Keratinocyte (primary cell): ENCODE measurements around the gene LAMA2. TPM values are rescaled to one million over a fixed set of nuclear protein-coding genes. Genes with fewer than 3 reads are reported as not detected.

Experiments
- DNase-seq: peaks from one replicate; pipeline ENCODE4 v3.0.0-alpha.2; 2011; ENCODE audit warnings: low read depth, missing footprints, low spot score
- FAIRE-seq: peaks from 2 replicates; lab custom pipeline; 2011; peaks lifted over from hg19 to GRCh38; lab: Jason Lieb, UNC
- H2AFZ ChIP-seq: 2 replicates; pipeline ENCODE4 v1.6.0; 2012; ENCODE audit warnings: low read length, control low read depth, inconsistent platforms; ENCODE audit not compliant: control insufficient read depth
- H3K27ac ChIP-seq: 2 replicates; pipeline ENCODE4 v1.5.1; 2011; ENCODE audit warnings: low read length; ENCODE audit not compliant: control insufficient read depth, insufficient read depth
- H3K27me3 ChIP-seq: 3 replicates; pipeline ENCODE4 v1.6.0; 2011; ENCODE audit warnings: low read length; ENCODE audit not compliant: control insufficient read depth, insufficient read depth; ENCODE audit errors: extremely low read depth
- H3K36me3 ChIP-seq, 2 experiments: 2 replicates in 1 of 2; 3 replicates in 1 of 2; pipeline ENCODE4 v1.5.1; 2011; ENCODE audit warnings: low read length in 2 of 2, mild to moderate bottlenecking in 1 of 2; ENCODE audit not compliant: control insufficient read depth in 2 of 2, insufficient read depth in 2 of 2; ENCODE audit errors: extremely low read depth in 1 of 2
- H3K4me1 ChIP-seq: 3 replicates; pipeline ENCODE4 v1.5.1; 2011; ENCODE audit warnings: low read length; ENCODE audit not compliant: control insufficient read depth, insufficient read depth; ENCODE audit errors: extremely low read depth
- H3K4me2 ChIP-seq: 3 replicates; pipeline ENCODE4 v1.6.0; 2011; ENCODE audit warnings: low read depth, low read length; ENCODE audit not compliant: control insufficient read depth, insufficient read depth; ENCODE audit errors: extremely low read depth
- H3K4me3 ChIP-seq, 3 experiments: fragments of 200-600 bp in 1 of 3; sonication (generic) in 1 of 3; 2 replicates in 2 of 3; 3 replicates in 1 of 3; pipeline ENCODE4 v1.5.1; 2011 to 2016; ENCODE audit warnings: low read length in 3 of 3, mild to moderate bottlenecking in 3 of 3, control low read depth in 2 of 3, inconsistent platforms in 1 of 3, low read depth in 1 of 3, mixed read lengths in 1 of 3, mixed run types in 1 of 3, moderate library complexity in 1 of 3; ENCODE audit not compliant: control insufficient read depth in 2 of 3, insufficient read depth in 2 of 3; ENCODE audit errors: extremely low read depth in 1 of 3
- H3K79me2 ChIP-seq: 2 replicates; pipeline ENCODE4 v1.6.0; 2012; ENCODE audit warnings: low read length; ENCODE audit not compliant: control insufficient read depth, insufficient read depth
- H3K9ac ChIP-seq: 3 replicates; pipeline ENCODE4 v1.6.0; 2011; ENCODE audit warnings: low read length; ENCODE audit not compliant: control insufficient read depth, insufficient read depth; ENCODE audit errors: extremely low read depth
- H3K9me1 ChIP-seq: 3 replicates; pipeline ENCODE4 v1.6.0; 2011; ENCODE audit warnings: low read length; ENCODE audit not compliant: control insufficient read depth, insufficient read depth; ENCODE audit errors: extremely low read depth
- H3K9me3 ChIP-seq: 2 replicates; pipeline ENCODE4 v1.5.1; 2012; ENCODE audit warnings: low read depth, low read length; ENCODE audit not compliant: control insufficient read depth
- H4K20me1 ChIP-seq: 3 replicates; pipeline ENCODE4 v1.6.0; 2011; ENCODE audit warnings: low read length; ENCODE audit not compliant: control insufficient read depth, insufficient read depth; ENCODE audit errors: extremely low read depth
- CTCF ChIP-seq, 3 experiments: IDR thresholded peaks in 1 of 3; conservative IDR thresholded peaks in 1 of 3; optimal IDR thresholded peaks in 1 of 3; 2 replicates in 2 of 3; 3 replicates in 1 of 3; pipeline versions ENCODE3 to v1.5.1; 2011; ENCODE audit warnings: low read length in 3 of 3, mild to moderate bottlenecking in 3 of 3, moderate library complexity in 2 of 3, control low read depth in 1 of 3, inconsistent platforms in 1 of 3; ENCODE audit not compliant: insufficient read depth in 2 of 3; ENCODE audit errors: extremely low read depth in 1 of 3
- EZH2 ChIP-seq: IDR thresholded peaks from one replicate; pipeline ENCODE4 v1.6.1; 2012; ENCODE audit warnings: inconsistent platforms, mild to moderate bottlenecking, low read length, moderate library complexity
- dilution Hi-C: fragments of 300-500 bp; cut with MboI; formaldehyde crosslinking; loops from one replicate; pipeline ENCODE4 v1.7.0; 2020; ENCODE audit warnings: low sequenced_read_pairs; ENCODE audit not compliant: extremely low pct_ligation_motif_present
- polyA plus RNA-seq, 5 experiments: library from polyadenylated mRNA; depleted of rRNA in 3 of 5; stranded (reverse) in 3 of 5; stranded (forward) in 1 of 5; unstranded in 1 of 5; fragments of >200 nt; gene quantifications; 1 replicate in 1 of 5; 2 replicates in 3 of 5; 3 replicates in 1 of 5; pipeline versions ENCODE4 v1.2.1 to v1.2.3, GENCODE V29; 2011 to 2012; ENCODE audit warnings: missing spikeins in 2 of 5, low read depth in 1 of 5, low replicate concordance in 1 of 5

Gene LAMA2
- polyA plus RNA-seq, 1 donor (not counting 4 experiments of a cell fraction or from before 2014, with no cell fraction given): 1.4 TPM

- no peaks in the 10 kb centered on the region for H3K36me3 ChIP-seq
- H3K27ac ChIP-seq: no peak overlapping the region
- no peaks in the 10 kb centered on the region for H3K9me1 ChIP-seq
- H3K27me3 ChIP-seq: no peaks in the 10 kb centered on the region
- DNase-seq: no peak
- TF ChIP-seq EZH2: no peak
- no peak for TF ChIP-seq CTCF (optimal IDR thresholded peaks at IDR 0.05 in 1 of 3, IDR thresholded peaks at IDR 0.05 in 1 of 3, conservative IDR thresholded peaks at IDR 0.05 in 1 of 3; ENCODE audit: extremely low read depth in 1 of 3, insufficient read depth in 2 of 3, low read length in 3 of 3)
- H4K20me1 ChIP-seq: no peaks in the 10 kb centered on the region
- H3K4me1 ChIP-seq: peaks cover 17% of the 10 kb centered on the region
- no peak for FAIRE-seq
- no peak overlapping the region for H3K9ac ChIP-seq
- no peaks in the 10 kb centered on the region for H3K9me3 ChIP-seq
- H3K79me2 ChIP-seq: no peaks in the 10 kb centered on the region
- dilution Hi-C loops: no loop called here
- no peak overlapping the region for H2AFZ ChIP-seq
- H3K4me2 ChIP-seq: no peak overlapping the region
- H3K4me3 ChIP-seq: no peak overlapping the region
These were observed 296.3 kb downstream of the LAMA2 start for GRCh38 chr6:129179283-129179682.

DNA sequence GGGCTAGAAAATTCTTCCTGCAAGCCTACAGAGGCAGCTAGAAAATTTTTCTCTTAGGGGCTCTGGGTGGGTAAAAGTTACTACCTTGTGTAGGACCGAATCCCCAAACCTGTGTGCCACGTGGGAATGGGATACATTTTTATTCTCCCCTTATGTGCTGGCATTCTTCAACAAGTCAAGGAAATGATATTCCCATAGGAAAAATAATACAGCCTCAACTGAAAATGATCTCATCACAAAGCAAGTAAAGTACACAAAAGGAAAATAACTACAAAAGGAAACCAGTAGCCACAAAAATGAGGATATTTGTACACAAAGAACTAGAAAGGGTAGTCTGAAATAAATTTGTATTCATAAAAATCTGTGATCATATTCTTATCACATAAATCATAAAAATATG lies 298.1 kb downstream of the LAMA2 start:
- peaks cover 13% of the 10 kb centered on the region for H3K4me1 ChIP-seq
- no peaks in the 10 kb centered on the region for H4K20me1 ChIP-seq
- no peak overlapping the region for H3K27ac ChIP-seq
- no peaks in the 10 kb centered on the region for H3K9me3 ChIP-seq
- dilution Hi-C loops: no loop called here
- H3K9ac ChIP-seq: no peak overlapping the region
- no peaks in the 10 kb centered on the region for H3K79me2 ChIP-seq
- H3K36me3 ChIP-seq: no peaks in the 10 kb centered on the region
- no peaks in the 10 kb centered on the region for H3K27me3 ChIP-seq
- no peak overlapping the region for H3K4me3 ChIP-seq
- H3K4me2 ChIP-seq: no peak overlapping the region
- FAIRE-seq (no peak), DNase-seq (no peak)
- no peaks in the 10 kb centered on the region for H3K9me1 ChIP-seq
- TF ChIP-seq CTCF (optimal IDR thresholded peaks at IDR 0.05 in 1 of 3, IDR thresholded peaks at IDR 0.05 in 1 of 3, conservative IDR thresholded peaks at IDR 0.05 in 1 of 3; ENCODE audit: extremely low read depth in 1 of 3, insufficient read depth in 2 of 3, low read length in 3 of 3): no peak
- TF ChIP-seq EZH2: no peak
- H2AFZ ChIP-seq: no peak overlapping the region
